AG09319 (cell line): ENCODE measurements around the gene ITGA3.

ENCODE experiments used
- DNase-seq: peaks from one replicate; pipeline ENCODE4 v3.0.0-alpha.2; 2010; ENCODE audit warnings: low read depth; ENCODE audit errors: extremely low read depth
- TF ChIP-seq, protein P1 (sequence below): IDR thresholded peaks from 2 replicates; pipeline ENCODE4 v1.5.1; 2011; ENCODE audit warnings: low read depth, mild to moderate bottlenecking, inconsistent platforms, low read length, moderate library complexity

ITGA3 gene

DNA sequence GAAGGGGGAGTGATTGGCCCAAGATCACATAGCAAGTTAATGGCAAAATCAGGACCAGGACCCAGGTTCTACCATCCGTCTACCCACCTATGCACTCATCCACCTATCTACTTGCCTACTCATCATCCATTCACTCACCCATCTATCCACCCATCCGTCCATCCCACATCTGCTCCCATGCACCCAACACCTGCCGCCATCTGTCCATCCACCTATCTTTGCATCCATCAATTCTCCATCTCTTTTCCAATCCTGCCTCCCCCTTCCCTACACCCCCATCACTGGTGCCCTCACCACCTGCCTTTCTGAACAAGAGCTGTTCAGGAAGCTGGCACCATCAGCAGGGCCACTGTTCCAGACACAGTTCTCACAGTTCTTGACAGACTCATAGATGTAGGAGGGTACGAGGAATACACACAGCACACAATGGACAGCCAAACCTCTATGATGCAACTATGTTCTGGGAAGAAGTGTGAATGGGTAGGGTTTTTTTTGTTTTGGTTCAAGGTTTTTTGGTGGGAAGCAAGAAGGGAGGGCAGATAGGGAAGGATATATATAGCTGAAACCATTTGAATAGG, 69.6 kb downstream of the ITGA3 start:
- TF ChIP-seq, protein P1, sequence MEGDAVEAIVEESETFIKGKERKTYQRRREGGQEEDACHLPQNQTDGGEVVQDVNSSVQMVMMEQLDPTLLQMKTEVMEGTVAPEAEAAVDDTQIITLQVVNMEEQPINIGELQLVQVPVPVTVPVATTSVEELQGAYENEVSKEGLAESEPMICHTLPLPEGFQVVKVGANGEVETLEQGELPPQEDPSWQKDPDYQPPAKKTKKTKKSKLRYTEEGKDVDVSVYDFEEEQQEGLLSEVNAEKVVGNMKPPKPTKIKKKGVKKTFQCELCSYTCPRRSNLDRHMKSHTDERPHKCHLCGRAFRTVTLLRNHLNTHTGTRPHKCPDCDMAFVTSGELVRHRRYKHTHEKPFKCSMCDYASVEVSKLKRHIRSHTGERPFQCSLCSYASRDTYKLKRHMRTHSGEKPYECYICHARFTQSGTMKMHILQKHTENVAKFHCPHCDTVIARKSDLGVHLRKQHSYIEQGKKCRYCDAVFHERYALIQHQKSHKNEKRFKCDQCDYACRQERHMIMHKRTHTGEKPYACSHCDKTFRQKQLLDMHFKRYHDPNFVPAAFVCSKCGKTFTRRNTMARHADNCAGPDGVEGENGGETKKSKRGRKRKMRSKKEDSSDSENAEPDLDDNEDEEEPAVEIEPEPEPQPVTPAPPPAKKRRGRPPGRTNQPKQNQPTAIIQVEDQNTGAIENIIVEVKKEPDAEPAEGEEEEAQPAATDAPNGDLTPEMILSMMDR = no peak
- no peak for DNase-seq

DNA sequence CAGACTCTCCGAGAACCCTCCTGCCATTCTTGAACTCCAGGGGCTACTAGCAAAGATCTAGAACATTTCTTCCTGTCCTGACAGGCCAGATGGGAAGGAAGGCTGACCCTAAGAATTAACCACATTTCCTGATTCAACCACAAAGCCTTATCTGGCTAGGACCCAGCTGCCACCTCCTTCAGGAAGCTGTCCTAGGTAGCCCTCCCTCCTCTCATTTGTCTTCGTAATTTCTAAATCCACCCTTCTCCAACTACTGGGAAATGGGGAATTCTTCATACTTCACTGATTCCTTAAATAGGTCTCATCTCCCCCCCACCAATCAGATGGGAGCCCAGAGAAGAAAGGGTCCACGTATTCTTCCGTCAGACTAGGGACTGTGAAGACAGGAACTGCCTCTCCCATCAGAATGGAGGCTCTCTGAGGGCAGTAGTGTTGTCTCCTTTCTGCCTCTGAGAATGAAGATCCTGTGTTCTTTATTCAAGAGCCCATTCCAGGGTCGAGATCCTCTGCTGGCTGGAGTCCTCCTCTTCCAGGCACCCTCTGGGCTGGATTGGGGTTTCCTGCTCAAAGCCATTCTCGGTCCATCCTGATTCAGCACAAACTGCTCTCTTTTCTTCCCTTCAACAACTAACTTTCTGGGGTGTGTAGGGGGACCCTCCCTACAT, 71.9 kb downstream of the ITGA3 start:
- DNase-seq = no peak

DNA sequence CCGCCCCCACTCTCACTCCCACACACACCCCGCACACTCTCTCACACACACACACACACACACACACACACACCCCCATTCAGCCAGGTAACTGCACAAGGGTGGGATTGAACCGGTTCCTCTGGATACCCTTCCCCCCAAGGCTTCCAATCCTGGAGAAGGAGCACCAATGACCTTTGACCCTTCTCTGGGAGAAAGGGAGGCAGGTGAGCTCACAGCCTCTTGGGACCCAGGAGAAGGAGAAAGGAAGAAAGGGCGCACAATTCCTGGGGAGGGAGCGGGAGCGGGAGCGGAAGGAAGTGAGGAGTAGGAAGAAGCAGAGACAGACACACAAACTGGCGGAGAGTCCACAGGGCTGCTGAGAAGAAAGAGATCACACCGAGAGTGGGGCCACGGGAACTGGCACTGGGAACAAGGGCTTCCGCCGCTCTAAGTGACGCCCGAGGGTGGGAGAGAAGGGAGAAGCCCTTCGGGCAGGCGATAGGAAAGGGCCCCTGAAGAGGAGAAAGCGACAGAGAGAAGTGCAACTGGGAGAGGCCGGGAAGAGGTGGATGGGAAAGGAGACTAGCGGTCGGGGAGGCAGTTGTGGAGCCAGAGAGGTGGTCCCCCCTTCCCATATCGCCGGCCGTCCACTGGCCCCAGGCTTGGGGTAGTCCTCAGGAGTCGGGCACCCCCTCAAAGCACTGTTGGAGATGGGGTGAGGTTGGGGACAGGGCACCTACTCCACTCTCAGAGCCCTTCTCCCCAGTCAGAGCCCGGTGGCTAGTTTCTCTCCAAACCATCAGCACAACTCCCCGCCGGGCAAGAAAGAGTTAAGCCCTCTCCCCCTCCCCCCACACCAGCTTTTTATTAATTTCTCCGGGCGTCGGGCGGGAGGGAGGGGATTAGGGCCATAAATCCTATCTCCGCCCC, 72.8 kb downstream of the ITGA3 start:
- no peak for DNase-seq
- TF ChIP-seq, protein P1 = no peak

More for the DNA sequence above, 71.9 kb downstream of the ITGA3 start:
- TF ChIP-seq, protein P1 = no peak

DNA sequence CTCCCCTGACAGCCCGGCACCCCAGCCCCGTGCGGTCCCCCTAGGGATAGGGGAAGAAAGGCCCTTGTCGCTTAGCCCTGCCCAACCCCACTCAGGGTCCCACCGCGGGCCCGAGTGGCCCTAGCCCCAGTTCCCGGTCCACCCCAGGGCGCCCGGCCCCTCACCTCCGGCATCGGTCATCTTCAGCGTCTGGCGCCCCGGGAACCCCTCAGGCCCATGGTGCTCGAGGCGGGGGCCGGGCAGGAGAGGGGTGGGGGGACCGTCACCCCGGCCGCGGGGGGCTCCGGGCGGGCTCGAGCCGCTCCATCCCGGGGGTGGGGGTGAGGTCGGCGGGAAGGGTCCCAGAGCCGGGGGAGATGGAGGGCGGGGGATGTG, 73.4 kb downstream of the ITGA3 start:
- TF ChIP-seq, protein P1 = no peak
- no peak for DNase-seq

DNA sequence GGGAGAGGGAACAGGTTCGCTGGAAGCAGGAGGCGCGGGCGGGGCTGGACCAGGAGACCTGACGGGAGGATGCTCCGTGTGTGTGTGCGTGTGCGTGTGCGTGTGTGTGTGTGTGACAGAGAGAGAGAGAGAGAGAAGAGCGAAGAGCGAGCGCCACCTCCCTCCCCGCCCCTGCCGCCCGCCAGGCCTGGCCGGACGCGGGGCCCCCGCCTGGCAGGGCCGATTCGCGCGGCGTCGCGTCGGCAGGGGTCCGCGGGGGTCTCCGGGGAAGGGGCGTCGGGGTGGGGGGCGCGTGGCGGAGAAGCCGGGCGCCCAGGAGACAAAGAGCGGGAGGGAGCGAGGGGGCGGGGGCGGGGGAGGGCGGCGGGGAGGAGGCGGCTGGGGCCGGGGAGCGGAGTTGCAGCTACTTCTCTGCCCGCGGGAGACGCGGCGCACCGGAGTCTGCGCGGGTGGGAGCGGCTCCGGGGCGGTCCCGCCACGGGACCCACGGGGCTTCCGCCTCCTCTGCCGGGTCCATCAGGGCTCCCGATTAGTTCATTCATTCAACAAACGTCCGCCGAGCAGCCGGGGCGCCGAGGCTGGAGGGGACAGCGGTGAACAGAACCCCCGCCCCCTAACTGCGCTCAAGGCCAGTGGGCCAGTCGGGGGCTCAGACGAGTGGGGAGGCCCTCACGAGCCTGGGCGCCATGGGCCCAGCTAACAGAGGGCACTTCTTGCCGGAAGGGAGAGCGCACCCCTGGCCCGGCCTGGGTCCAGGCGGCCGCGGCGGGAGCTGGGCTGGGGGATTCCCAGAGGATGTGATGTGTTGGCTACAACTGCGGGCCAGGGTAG, 74.0 kb downstream of the ITGA3 start, which contains the start of gene SAMD14:
TSS of gene SAMD14 (minus strand) at position 433 of the 831 bp plus-strand sequence. CDS start 5,201 bp downstream, outside the sequence.
- DNase-seq = no peak
- TF ChIP-seq, protein P1 = no peak

DNA sequence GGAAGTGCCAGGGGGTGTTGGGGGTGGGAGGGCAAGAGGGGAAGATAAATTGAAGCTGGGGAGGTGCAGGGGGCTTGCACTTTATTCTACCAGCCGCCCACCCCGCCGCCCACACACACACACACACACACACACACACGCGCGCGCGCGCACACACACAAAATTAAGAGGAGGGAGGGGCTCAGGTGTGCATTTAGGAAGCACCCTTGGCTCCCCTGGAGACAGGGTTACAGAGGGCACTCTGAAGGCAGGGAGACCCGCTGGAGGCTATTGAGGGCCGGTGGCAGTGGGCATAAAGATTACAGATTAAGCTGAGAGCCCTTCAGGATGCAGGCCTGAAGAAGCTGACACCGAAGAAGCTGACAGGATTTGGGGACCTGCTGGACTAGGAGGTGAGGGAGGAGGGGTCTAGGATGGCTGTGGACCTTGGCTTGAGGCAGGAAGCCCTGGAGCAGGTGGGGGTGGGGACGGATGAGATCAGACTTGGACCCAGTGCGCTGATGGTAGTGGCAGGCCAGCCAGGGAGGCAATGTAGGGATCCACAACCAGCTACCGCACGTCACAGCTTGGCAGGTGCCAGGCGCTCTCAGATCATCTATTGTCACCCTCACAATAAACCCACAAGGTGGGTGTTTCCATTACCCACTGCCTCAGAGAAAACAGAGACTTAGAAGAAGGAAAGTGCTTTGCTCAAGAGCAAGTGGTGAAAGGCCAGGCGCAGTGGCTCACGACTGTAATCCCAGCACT, 74.8 kb downstream of the ITGA3 start:
- TF ChIP-seq, protein P1 = no peak
- DNase-seq = no peak
